Uterus (tissue), 2 donors: ENCODE measurements around the gene STX10.

Source experiments
- CTCF ChIP-seq, 4 experiments: fragments of 200-600 bp in 2 of 4; fragments of 450-650 bp in 2 of 4; sonication (generic) in 2 of 4; IDR thresholded peaks; one replicate each; pipeline ENCODE4 v1.5.1; 2016 to 2019; ENCODE audit warnings: antibody characterized with exemption in 4 of 4, mild to moderate bottlenecking in 2 of 4, moderate library complexity in 1 of 4
- POLR2A ChIP-seq, 2 donors: fragments of 450-650 bp; IDR thresholded peaks; one replicate each; pipeline ENCODE4 v1.6.1; 2016; ENCODE audit warnings: antibody characterized with exemption in 2 of 2, mild to moderate bottlenecking in 1 of 2, moderate library complexity in 1 of 2

GRCh38 chr19:13097463-13098258 lies 52.5 kb downstream of the STX10 start:
- no peak for TF ChIP-seq CTCF (IDR thresholded peaks at IDR 0.05)
- no peak for TF ChIP-seq POLR2A (IDR thresholded peaks at IDR 0.05)
